Calu3 (cell line): ENCODE data around the gene AKAP13. TPM values are rescaled to one million over a fixed set of nuclear protein-coding genes. Genes with fewer than 3 reads are reported as not detected.

Experiments
- BruUV-seq: library from RNA; stranded (reverse); fragments of 400-500 nt; replicated peaks from 2 replicates; lab custom pipeline; 2021; lab: Mats Ljungman, UMichigan
- CTCF ChIA-PET: fragments of 300-600 bp; sonication (Branson Sonifier 250); formaldehyde crosslinking; loops from one replicate; lab custom pipeline; 2022; ENCODE audit warnings: antibody characterized with exemption; lab: Charles Lee
- DNase-seq: peaks from one replicate; pipeline ENCODE4 v3.0.0; 2022
- H3K27ac Mint-ChIP-seq: one replicate; pipeline ENCODE4 v1.8.0; 2022; ENCODE audit warnings: mixed read lengths; ENCODE audit not compliant: unreplicated experiment
- H3K27me3 Mint-ChIP-seq: one replicate; pipeline ENCODE4 v1.8.0; 2022; ENCODE audit warnings: mixed read lengths; ENCODE audit not compliant: unreplicated experiment
- H3K36me3 Mint-ChIP-seq: one replicate; pipeline ENCODE4 v1.8.0; 2022; ENCODE audit warnings: mild to moderate bottlenecking, moderate library complexity, mixed read lengths; ENCODE audit not compliant: insufficient read depth, unreplicated experiment
- H3K4me1 Mint-ChIP-seq: one replicate; pipeline ENCODE4 v1.8.0; 2022; ENCODE audit warnings: mild to moderate bottlenecking, low read depth, mixed read lengths; ENCODE audit not compliant: unreplicated experiment
- H3K4me3 Mint-ChIP-seq: one replicate; pipeline ENCODE4 v1.8.0; 2022; ENCODE audit warnings: mild to moderate bottlenecking, low read depth, moderate library complexity, mixed read lengths; ENCODE audit not compliant: unreplicated experiment
- H3K9me3 Mint-ChIP-seq: one replicate; pipeline ENCODE4 v1.8.0; 2022; ENCODE audit warnings: low read depth, mixed read lengths; ENCODE audit not compliant: unreplicated experiment
- CTCF ChIP-seq: fragments of 200-600 bp; IDR thresholded peaks from one replicate; pipeline ENCODE4 v1.8.0; 2022; ENCODE audit warnings: antibody characterized with exemption; ENCODE audit not compliant: unreplicated experiment
- intact Hi-C: fragments of 100-400 bp; cut with micrococcal nuclease; formaldehyde crosslinking; loops from one replicate; pipeline ENCODE4 v1.10.0; 2022; ENCODE audit not compliant: unreplicated experiment
- total RNA-seq: library from RNA; stranded (reverse); gene quantifications from 2 replicates; pipeline ENCODE4 v1.2.3, GENCODE V29; 2022

The AKAP13 gene
- total RNA-seq, 1 experiment from 2014 or later, result 145 TPM

DNA sequence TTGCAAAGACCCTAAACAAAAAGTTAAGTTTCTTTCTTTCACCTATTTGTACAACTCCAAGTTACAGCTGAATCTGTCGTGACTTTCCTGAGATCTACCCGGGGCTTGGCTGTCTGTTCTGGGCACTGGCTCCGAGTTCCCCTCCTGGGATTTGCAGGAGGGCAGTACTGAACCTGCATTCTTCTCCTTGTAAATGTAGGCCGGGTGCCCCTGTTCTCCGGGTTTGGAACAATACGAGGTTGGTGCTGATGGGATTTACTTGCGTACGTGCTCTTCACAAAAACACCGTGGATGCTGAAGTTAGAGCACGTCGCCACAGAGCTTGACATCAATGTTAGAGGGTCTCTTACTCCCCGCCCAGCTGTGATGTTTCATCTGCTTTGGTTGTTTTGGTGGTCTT lies 366.2 kb downstream of the AKAP13 start:
- no peak overlapping the region for H3K27ac Mint-ChIP-seq
- H3K27me3 Mint-ChIP-seq, result no peaks in the 10 kb centered on the region
- H3K9me3 Mint-ChIP-seq, result no peaks in the 10 kb centered on the region
- H3K4me3 Mint-ChIP-seq, result no peak overlapping the region
- intact Hi-C loops, result no loop called here
- H3K4me1 Mint-ChIP-seq, result no peaks in the 10 kb centered on the region
- BruUV-seq, result no TSS peak
- CTCF ChIA-PET, result no interaction called here
- DNase-seq, result no peak
- H3K36me3 Mint-ChIP-seq, result peaks cover 79% of the 10 kb centered on the region
- TF ChIP-seq CTCF, result no peak

DNA sequence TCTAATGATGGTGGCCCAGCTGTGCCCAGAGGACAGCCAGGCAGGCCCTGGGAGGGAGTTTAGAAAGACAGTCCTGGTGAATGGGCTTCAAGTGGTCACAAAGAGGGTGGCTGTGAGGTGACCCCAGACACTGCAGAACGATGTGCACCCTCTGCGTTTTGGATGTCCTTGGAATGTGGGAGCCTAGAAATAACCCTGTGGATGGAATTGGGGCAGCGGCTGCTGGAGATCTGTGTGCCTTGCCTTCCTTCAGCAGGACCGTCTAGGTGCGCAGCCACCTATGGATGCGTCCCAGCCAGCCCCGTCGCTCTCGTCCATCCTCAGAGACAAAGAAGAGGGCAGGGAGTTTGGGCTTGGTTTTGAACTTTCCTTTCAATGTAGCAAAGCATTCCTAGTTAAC lies 367.8 kb downstream of the AKAP13 start:
- no peak for TF ChIP-seq CTCF
- BruUV-seq, result no TSS peak
- Mint-ChIP-seq H3K4me3 (no peak overlapping the region), H3K27me3 (no peaks in the 10 kb centered on the region), H3K36me3 (peaks cover 72% of the 10 kb centered on the region), H3K9me3 (no peaks in the 10 kb centered on the region), H3K27ac (no peak overlapping the region), H3K4me1 (no peaks in the 10 kb centered on the region)
- intact Hi-C loops, result no loop called here
- no peak for DNase-seq
- CTCF ChIA-PET, result no interaction called here

- BruUV-seq, result no TSS peak
- peak overlapping the region; percentile 30 for H3K27ac Mint-ChIP-seq
- H3K27me3 Mint-ChIP-seq, result no peaks in the 10 kb centered on the region
- no peak for DNase-seq
- peaks cover 70% of the 10 kb centered on the region for H3K36me3 Mint-ChIP-seq
- H3K9me3 Mint-ChIP-seq, result no peaks in the 10 kb centered on the region
- TF ChIP-seq CTCF, result no peak
- no peak overlapping the region for H3K4me3 Mint-ChIP-seq
- CTCF ChIA-PET, result no interaction called here
- intact Hi-C loops, result no loop called here
- no peaks in the 10 kb centered on the region for H3K4me1 Mint-ChIP-seq
Measured at GRCh38 chr15:85748729-85749128, 368.3 kb downstream of the AKAP13 start.

DNA sequence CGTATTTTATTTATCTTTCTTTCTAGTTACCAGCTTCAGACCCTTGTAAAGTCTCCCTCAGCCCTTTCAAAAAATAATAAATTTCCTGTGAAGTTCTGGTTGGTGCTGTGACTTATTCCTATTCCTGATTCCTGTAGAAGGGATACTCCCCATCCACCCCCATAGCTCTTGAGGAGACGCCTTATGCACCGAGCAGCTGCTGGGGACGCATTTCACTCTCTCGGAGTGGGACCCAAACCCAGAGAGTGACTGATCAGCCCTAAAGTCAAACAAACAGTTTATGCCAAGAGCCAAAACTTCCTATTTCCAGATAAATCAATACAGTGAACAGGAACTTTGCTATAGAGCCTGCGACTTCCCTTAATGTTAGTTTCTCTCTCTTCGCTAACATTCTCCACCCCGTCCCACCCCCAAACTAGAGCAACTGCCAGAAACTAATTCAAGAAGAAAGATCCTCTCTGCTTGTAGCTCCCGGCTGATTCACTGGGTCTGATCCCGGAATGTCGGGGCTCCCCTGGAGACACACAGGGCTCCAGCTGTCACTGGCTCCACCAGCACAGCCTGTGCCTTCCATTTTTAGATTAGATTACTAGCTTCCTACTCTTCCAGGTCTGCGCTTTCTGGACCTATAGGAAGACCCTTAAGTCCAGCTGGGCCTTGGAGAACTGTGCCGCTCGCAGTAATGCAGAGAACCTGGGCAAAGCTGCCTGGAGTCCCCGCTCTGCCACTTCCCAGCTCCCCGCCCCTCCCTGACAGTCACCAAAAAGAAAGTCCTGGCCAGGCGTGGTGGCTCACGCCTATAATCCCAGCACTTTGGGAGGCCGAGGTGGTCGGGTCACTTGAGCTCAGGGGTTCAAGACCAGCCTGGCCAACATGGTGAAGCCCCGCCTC lies 369.1 kb downstream of the AKAP13 start:
- DNase-seq, result no peak
- no peaks in the 10 kb centered on the region for H3K4me1 Mint-ChIP-seq
- no peak overlapping the region for H3K4me3 Mint-ChIP-seq
- H3K36me3 Mint-ChIP-seq, result peaks cover 72% of the 10 kb centered on the region
- intact Hi-C loops, result no loop called here
- H3K27me3 Mint-ChIP-seq, result no peaks in the 10 kb centered on the region
- CTCF ChIA-PET, result interaction anchor here (1.0 kb wide), 1 partner anchor 16 kb away, joined by 5 read pairs; no protein-coding TSS in a partner anchor
- TF ChIP-seq CTCF, result no peak
- H3K27ac Mint-ChIP-seq, result peak overlapping the region; percentile 30
- no TSS peak for BruUV-seq
- H3K9me3 Mint-ChIP-seq, result no peaks in the 10 kb centered on the region
